ENCODE data around the gene CDS2. TPM values are rescaled to one million over a fixed set of nuclear protein-coding genes. Genes with fewer than 3 reads are reported as not detected.
"Not testable (repeated sequence)": the region's sequence is repeated elsewhere in the genome, so short reads cannot be mapped to it uniquely, and the experiment has no call there.

CDS2 gene
- 21.9 and 35.8 TPM in 2 replicates for total RNA-seq (2014; rRNA removed; shearing (Covaris generic))

DNA sequence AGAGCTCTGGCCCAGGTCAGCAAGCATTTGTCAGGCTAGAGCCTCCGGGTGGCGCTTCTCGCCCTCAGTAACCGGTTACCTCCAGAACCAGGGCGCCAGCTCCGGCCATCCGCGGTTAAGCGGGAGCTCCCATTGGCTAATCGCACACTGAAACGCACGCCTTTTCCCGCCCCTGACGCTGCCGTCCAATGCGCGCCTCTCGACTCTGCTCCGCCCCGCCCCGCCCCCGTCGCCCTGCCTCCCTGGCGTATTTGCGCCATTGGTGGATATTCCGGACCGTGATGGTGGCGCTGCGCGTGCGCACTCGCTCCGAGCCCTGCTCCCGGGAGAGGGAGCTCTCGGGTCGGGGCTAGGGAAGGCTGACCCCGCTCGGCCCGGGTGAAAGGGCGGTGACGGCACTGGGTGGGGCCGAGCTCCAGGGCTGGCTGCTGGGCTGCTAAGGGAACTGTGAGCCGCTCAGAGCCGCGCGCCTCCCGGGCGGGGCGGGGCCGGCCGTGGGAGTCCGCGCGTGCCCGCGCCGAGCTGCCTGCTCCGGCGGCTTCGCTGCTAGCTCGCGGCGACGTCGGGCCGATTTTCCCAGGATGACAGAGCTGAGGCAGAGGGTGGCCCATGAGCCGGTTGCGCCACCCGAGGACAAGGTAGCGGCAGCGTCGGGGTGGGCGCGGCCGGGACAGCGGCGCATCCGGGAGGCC is at the start of gene CDS2:
Gene CDS2 (plus strand): TSS at position 497 of the 692 bp plus-strand sequence. CDS start 85 bp downstream, at position 582.
- peak; percentile 99 for DNase-seq (ENCODE audit: low spot score)

DNA sequence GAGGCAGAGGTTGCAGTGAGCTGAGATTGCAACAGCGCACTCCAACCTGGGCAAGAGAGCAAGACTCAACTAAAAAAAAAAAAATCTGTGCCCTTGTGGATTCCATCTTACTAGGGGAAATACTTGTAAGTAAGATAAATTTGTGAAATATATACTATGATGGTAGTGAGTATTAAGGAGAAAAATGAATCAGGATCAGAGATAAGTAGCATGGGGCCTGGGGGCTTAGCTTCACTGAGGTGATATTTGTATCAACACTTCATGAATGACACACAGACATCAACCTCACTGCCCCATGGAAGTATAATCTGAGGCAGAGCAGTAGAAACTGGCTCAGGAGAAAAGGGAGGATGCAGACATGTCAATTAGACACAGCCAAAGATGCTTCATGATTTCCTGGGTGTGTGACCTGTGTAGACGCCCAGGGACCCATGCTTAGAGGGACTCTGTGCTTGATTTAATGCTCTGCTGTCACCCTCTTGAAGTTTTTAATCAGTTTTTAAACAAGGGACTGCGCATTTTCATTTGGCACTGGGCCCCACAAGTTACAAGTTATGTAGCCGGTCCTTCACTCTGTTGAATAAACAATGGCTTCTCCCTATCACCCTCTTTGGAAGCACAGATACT is 48.9 kb upstream of the CDS2 start:
- peak; percentile 29 for DNase-seq (ENCODE audit: low spot score)

DNA sequence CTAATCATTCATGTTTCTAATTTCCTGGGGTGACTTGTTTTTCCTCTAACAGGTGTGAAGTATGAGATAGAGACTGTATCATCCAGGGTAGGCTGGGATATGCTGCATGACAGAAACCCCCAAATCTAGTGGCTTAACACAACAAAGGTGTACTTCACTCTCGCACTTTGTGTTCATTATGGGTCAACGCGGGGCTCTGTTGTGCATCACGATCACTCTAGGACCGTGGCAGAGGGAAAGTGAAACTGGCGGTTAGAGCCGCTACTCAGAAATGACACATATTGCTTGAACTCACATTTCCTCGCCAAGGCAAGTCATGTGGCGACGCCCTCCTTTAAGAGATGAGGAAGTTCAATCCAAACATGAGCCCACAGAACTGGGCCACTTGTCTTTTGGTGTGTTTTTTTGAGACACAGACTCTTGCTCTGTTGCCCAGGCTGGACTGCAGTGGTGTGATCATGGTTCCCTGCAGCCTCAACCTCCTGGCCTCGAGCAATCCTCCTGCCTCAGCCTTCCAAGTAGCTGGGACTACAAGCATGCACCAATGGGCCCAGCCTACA is 48.3 kb upstream of the CDS2 start:
- DNase-seq (ENCODE audit: low spot score) = peak; percentile 75

DNA sequence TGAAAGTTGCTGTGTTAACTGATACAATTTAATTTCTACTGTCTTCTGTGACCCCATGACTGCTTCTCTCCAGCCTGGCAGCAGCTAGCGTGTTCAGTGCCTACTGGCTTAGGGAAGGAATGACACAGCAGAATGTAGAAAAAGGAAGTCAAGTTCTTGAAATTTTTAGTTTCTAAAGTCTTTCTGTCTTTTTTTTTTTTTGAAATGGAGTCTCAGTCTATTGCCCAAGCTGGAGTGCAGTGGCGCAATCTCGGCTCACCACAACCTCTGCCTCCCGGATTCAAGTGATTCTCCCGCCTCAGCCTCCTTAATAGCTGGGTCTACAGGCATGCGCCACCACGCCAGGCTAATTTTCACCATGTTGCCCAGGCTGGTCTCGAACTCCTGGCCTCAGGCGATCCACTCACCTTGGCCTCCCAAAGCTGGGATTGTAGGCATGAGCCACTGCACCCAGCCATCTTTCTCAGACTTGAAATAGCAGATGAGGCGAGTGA is 46.4 kb upstream of the CDS2 start:
- DNase-seq (ENCODE audit: low spot score) = peak; percentile 24

DNA sequence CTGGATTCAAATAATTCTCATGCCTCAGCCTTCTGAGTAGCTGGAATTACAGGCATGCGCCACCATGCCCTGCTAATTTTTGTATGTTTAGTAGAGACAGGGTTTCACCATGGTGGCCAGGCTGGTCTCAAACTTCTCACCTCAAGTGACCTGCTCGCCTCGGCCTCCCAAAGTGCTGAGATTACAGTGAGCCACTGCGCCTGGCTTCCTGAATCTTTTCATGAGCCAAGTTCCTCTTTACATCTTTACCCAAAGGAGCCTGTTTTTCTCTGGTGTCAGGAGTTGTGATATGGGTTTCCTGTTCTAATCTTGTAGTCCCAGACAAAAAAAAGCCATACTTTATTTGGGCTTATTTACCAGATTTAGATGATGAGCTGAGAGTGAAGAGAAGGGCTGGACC is 41.4 kb upstream of the CDS2 start:
- no peak for DNase-seq (ENCODE audit: low spot score)

DNA sequence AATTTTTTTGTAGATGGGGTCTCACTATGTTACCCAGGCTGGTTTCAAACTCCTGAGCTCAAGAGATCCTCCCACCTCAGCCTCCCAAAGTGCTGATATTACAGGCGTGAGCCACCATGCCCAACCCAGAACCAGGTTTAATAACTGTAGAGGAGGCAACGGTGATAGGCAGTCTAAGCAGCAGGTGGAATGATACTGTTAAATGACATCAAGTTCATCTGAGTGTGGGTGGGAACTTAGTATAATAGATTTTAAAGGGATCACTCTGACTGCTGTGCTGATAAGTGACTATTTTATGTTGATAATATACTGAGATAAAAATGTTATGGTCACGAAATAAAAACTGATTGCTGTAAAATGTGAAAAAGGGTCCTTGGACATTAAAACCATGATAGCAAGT is 38.1 kb upstream of the CDS2 start:
- no peak for DNase-seq (ENCODE audit: low spot score)

DNA sequence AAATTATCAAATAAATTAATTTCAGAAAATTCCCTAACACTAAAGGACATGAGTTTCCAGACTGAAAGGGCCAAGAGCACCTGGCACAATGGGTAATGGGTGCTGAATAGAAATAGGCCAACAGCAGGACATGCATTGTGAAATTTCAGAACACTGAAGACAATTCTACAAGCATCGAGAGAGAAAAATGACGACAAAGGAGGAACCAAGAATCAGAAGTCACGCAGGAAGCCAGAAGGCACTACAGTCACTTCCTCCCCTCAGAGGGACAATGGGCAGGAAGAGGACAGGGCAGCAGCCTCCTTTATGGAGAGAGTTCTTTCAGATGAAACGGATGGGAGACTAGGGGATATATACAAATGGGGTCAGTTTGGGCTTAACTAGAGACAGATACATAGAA is 36.6 kb upstream of the CDS2 start:
- DNase-seq (ENCODE audit: low spot score) = no peak

DNA sequence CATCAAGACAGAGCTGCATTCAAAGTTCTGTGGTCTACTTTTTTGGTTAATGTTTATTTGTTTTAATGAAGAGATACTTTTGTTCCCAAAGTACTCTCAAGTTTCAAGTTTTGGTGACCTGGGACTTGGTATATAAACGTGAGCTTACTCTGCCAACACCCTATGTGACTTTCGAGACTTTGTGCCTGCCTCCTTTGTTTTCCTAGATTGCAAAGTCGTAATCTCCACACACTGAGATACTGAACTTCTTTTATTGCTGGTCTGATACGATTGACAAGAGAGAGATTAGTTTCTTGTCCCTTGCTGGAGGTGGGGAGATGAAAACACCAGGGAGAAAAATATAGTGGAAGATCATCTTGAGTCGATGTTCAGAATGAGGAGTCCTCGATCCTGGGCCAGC is 34.9 kb upstream of the CDS2 start:
- DNase-seq (ENCODE audit: low spot score) = no peak

DNA sequence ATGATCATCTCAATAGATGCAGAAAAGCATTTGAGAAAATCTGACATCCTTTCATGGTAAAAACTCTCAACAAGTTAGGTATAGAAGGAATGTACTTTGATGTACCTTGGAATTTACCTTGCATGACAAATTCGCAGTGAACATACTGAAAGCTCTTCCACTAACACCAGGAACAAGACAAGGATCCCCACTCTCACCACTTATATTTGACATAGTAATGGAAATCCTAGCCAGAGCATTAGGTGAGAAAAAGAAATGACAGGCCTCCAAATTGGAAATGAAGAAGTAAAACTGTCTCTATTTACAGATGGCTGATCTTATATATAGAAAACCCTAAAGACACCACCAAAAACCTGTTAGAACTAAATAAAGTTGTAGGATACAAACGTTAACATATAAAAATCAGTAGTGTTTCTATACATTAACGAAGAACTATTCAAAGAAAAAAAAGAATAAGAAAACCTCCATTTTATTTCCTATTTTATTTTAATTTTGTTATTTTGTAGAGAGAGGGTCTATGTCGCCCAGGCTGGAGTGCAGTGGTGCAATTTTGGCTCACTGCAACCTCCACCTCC is 34.0 kb upstream of the CDS2 start:
- DNase-seq (ENCODE audit: low spot score) = no peak

DNA sequence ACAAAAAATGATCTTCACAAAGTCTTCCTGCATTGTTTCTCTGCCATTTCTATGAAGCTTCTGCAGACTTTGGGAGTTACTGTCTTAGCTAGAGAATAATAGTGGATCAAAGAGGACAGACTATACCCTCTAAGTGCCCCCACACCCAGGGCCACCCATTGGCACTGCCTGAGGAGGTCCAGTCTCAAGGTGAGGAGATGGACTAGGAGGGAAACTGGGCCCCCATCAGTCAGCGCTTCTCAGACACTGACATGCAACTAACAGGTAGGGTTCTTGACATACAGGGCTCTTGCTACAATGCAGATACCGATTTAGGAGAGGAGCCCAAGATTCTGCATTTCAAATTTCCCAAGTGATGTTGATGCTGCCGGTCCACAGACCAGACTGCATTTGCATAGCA is 31.4 kb upstream of the CDS2 start:
- no peak for DNase-seq (ENCODE audit: low spot score)

DNA sequence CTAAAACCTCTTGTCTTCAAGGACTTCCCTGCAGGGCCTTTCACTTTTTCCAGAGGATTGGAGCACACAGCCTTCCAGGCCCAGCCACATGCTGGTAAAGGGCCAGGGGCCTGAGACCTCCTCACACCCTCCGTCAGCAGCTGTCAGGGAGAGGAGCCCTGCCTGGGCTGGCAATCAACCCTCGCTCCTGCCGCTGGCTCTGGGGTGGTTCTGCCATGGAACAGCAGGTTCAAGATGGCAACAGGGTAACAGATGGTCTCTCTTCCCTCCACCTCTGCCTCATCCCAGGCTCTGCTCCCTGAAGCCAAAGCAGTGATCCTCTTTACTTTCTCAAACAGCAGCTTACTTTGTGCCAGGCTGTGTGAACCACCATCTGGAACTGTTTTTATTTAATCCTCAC is 30.9 kb upstream of the CDS2 start:
- DNase-seq (ENCODE audit: low spot score) = no peak

DNA sequence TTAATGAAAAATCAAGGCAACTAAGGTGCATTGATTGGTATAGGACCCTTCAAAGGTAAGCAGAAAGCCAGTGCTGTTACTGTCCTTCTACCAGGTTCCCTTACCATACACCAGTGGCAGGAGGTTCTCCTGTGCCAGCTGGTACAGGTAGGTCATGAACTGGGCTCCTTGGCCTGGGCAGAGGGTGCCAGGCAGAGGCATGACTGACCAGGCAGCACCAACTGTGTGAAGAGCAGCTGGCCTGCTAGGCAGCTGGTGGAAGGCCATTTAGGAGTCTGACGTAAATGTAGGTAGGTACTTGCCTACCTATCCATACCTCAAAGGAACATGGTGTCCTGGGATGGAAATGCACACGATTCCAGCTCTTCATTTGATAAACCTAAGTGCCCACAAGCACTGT is 30.3 kb upstream of the CDS2 start:
- no peak for DNase-seq (ENCODE audit: low spot score)

DNA sequence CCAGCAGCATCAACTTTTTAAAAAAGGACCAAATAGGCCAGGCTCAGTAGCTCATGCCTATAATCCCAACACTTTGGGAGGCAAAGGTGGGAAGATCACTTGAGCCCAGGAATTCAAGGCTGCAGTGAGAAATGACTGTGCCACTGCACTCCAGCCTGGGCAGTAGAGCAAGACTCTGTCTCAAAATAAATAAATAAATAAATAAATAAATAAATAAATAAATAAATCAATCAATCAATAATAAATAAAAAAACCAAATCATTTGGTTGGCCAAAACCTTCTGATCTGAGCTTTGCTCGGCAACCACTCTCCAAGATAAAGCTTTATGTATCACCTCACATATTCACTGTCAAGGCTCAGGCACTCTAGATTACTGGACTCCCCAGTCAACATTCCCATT is 27.8 kb upstream of the CDS2 start:
- DNase-seq (ENCODE audit: low spot score) = not testable (repeated sequence)

DNA sequence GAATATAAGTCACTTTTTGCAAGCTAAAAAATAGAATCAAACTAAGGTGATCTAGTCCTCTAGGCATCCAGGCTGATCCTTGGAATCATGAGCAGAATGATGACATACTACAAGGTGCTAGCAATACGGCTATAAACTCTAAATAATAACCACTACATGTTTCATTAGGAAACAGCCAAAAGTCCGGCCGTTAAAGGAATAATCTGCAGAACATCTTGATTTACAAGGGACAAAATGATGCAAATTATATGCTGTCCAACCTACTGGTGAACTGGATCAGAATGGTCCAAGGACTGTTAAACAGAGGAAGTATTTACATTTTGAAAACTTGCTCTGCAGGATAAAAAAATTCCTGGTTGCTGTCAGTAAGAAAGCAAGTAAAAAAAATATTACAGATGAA is 26.9 kb upstream of the CDS2 start:
- DNase-seq (ENCODE audit: low spot score) = not testable (repeated sequence)

DNA sequence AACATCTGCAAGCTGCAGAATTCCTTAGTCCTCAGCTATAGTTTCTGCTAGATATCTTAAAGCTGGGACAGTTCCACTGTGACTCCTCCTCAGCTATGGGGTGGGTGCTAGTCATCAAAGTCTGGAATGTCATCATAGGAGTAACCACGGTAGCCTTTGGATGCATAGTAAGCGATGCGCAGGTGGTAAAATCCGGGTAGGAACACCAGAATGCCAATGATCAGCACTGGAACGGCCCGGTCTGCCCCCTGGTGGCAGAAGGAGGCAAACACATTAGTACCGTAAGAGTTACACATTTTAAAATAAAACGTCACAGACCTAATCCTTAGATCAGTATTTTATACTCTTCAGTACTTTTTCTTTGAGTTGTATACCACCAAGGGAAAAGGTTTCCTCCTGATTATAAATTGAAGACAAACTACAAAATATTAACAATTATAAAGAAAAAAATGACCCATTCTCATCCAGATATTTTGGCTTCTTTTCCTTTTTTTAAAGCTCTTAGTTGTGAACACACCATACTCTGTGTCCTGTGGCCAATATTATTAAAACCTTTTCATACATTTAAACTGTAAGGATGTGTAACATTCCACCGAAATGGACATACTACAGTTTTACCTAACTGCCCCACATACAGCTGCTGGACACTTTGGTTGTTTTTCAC is 26.0 kb upstream of the CDS2 start:
- peak; percentile 78 for DNase-seq (ENCODE audit: low spot score)

DNA sequence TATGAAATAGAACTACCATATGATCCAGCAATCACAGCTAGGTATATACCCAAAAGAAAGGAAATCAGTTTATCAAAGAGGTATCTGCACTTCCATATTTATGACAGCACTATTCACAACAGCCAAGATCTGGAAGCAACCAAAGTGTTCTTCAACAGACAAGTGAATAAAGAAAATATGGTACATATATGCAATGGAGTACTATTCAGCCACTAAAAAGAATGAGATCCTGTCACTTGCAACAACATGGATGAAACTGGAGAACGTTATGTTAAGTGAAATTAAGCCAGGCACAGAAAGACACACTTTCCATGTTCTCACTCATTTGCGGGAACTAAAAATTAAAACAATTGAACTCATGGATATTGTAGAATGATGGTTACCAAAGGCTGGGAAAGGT is 22.3 kb upstream of the CDS2 start:
- DNase-seq (ENCODE audit: low spot score) = no peak

DNA sequence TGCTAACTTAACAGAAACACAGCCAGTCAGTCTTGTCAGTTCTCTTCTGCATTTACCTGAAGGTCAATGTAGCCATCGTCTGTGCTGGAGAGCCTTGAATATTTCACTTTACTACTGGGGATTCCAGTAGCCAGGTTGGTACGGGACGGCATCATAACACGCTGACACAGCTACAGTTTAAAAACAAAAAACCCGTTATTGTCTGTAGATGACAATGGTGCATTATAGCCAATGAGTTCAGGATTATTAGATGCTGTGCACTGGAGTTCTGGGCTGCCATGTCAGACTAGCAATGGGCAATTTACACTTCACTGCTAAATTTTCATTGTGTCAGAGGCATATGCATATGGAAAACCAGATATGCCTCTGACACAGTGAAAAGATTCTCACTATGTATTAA is 17.5 kb upstream of the CDS2 start:
- DNase-seq (ENCODE audit: low spot score) = no peak

DNA sequence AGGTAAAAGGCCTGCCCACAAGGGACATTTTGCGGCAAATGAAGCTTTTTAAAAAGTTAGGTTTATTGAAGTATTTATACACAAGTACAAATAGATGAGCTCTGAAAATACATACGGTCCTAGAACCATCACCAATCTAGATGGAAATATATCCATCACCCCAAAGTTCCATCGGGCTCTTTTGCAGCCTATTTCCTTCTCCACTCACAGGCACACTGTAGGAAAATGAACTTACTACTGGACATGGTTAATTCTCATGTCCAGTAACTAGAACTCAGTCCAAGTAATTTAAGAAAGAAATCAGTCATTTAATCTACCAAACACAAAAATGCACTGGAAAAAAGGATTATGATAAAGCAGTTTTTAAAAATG is 13.2 kb upstream of the CDS2 start:
- DNase-seq (ENCODE audit: low spot score) = no peak

DNA sequence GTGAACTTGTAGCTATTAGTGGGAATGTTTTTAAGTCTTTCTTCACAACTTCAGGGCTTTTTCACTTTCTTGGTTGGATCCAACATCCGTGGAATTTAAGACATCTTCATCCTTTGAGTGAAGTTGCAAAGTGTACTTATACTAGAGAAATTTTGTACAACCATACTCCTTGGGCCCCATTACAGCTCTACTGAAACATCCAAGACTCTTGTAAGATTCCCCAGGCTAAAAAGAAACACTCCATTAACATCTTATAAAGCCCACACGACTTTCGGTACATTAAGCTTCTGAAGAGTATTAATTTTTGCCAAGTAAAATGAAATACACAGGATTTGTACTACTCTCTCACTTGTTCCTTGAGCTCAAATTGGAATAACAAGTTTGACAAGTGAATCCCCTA is 12.4 kb upstream of the CDS2 start:
- DNase-seq (ENCODE audit: low spot score) = no peak

DNA sequence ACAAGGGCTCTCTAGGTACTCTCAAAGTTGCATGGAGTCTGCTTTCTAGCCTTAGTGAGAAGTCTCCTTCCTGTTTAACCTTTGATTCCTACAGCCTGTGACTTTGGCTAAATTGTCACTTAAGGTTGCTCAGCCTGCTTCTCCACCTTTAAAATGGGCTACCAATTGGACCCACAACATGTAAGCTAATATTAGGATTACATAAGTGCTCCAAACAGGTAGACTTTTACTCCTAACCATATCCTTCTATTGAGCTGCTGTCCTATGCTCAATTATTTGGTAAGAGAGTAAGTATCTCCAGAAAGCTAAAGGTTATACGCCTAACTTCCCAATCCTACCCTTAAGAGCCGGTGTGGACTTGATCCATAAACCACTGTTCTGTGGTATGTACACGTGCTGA is 9.9 kb upstream of the CDS2 start:
- no peak for DNase-seq (ENCODE audit: low spot score)

DNA sequence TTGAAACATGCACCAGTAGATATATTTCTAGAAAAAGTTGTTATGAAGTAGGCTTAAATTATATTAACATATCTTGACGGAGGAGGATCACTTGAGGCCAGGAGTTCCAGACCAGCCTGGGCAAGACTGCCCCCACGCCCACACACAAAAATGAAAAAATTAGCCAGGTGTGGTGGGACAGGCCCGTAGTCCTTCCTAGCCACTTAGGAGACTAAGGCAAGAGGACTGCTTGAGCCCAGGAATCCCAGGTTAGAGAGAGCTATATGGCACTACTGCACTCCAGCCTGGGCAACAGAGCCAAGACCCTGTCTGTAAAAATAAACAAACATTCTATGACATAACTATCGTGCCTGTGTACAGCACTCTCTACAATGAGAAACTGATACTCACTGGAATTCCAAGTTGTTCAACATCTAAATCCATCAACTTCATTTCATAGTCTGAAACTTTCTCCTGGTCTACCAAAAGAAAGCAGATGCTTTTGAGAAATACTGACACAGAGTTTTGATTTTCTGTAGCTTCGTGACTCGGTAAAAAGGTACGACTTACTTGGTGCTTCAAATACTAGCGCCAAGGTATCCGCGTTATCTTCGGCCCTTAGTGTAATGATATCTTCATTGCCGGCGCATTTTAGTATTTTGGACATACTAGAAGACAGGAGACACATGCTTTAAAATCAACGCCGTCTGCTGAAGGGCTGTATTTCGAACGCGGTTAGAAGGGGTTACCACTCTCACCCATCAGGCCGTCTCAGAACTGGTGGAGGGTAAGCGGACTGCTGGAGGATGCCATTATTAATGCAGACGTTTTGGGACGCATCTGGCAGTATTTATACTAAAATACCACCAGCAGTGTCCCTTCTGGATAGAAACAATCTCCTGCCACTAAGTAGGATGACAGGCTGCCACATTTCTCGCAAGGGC is 8.3 kb upstream of the CDS2 start:
- no peak for DNase-seq (ENCODE audit: low spot score)

DNA sequence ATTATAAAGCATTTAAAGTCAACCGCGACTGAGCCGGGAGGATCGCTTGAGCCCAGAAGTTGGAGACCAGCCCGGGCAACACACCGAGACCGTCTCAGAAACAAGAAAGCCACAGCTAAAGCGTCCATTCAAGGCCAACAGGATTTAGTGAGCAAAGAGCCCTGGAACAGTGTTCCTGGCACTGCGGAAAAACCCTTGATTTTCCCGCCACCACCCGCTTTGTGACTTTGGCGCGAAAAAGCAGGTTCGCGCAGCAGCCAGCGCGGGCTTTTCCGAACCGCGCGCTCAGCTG is 7.7 kb upstream of the CDS2 start:
- no peak for DNase-seq (ENCODE audit: low spot score)
